ENCODE results near the gene SLC4A5.
"Not testable (repeated sequence)": the region's sequence is repeated elsewhere in the genome, so short reads cannot be mapped to it uniquely, and the experiment has no call there.

The SLC4A5 gene

GRCh38 chr2:74228772-74229171, 114.4 kb downstream of the SLC4A5 start:
- DNase-seq = no peak

GRCh38 chr2:74227646-74228045, 115.6 kb downstream of the SLC4A5 start:
- DNase-seq = no peak

- DNase-seq = no peak
These were observed 116.5 kb downstream of the SLC4A5 start for GRCh38 chr2:74226648-74227213.

GRCh38 chr2:74225698-74226459, 117.3 kb downstream of the SLC4A5 start:
- DNase-seq = no peak

GRCh38 chr2:74223941-74224770, 119.1 kb downstream of the SLC4A5 start:
- no peak for DNase-seq

GRCh38 chr2:74222300-74222650, 120.9 kb downstream of the SLC4A5 start:
- no peak for DNase-seq

GRCh38 chr2:74221604-74222299, 121.5 kb downstream of the SLC4A5 start:
- DNase-seq = no peak

- DNase-seq = no peak
These were observed 122.1 kb downstream of the SLC4A5 start for GRCh38 chr2:74221091-74221490.

- DNase-seq = no peak
These were observed 123.2 kb downstream of the SLC4A5 start for GRCh38 chr2:74219846-74220486.

GRCh38 chr2:74216642-74217041, 126.6 kb downstream of the SLC4A5 start:
- no peak for DNase-seq

GRCh38 chr2:74215771-74216170, 127.4 kb downstream of the SLC4A5 start:
- DNase-seq = not testable (repeated sequence)

- no peak for DNase-seq
These were observed 130.4 kb downstream of the SLC4A5 start for GRCh38 chr2:74212702-74213410.

GRCh38 chr2:74206180-74206688, 137.0 kb downstream of the SLC4A5 start:
- DNase-seq = no peak

- DNase-seq = no peak
These were observed 137.6 kb downstream of the SLC4A5 start for GRCh38 chr2:74205596-74205995.

GRCh38 chr2:74205113-74205512, 138.1 kb downstream of the SLC4A5 start:
- no peak for DNase-seq

GRCh38 chr2:74204436-74204835, 138.8 kb downstream of the SLC4A5 start:
- DNase-seq = no peak

- DNase-seq = no peak
These were observed 141.6 kb downstream of the SLC4A5 start for GRCh38 chr2:74201596-74201995.

- DNase-seq = no peak
These were observed 142.0 kb downstream of the SLC4A5 start for GRCh38 chr2:74201196-74201595.

GRCh38 chr2:74199871-74200305, 143.3 kb downstream of the SLC4A5 start:
- no peak for DNase-seq

GRCh38 chr2:74199275-74199701, 143.9 kb downstream of the SLC4A5 start:
- no peak for DNase-seq

All from right kidney (tissue), 1 donor.